ENCODE results near the gene ELAVL3.
"Not testable (repeated sequence)": the region's sequence is repeated elsewhere in the genome, so short reads cannot be mapped to it uniquely, and the experiment has no call there.

ELAVL3 gene

DNA sequence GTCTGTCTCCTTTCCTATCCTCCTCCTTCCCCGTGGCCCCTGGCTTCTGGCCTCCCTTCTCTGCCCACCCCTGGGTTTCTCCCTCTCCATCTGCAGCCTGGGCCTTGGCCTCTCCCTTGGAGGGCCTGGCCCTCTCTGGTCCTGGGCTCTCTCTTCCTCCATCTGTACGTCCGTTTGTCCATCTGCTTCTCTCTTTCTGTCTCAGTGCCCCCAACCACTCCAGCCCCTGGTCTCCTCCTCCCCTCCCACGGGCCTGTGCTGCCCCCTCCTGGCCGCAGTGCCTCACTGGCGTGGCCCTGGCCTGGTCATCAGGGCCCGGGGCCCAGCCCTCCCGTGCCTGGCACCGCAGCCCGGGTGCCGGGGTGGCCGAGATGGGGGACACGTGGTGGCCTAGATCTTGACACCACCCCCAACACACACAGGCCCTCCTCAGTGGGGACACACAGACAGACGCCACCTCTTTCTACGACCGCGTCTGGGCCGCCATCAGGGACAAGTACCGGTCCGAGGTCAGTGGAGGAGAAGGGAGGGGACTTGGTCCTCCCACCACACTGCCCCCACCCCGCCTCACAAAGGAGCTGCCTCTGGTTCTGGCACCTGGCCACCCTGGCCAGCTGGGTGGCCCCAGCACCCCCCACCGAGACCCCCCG, 34.1 kb downstream of the ELAVL3 start:
- H3K36me3 Mint-ChIP-seq (ENCODE audit: low read depth), result peaks cover 8% of the 10 kb centered on the region
- no peaks in the 10 kb centered on the region for H3K9me3 Mint-ChIP-seq
- H3K4me1 Mint-ChIP-seq (ENCODE audit: low read depth), result no peaks in the 10 kb centered on the region
- H3K27ac Mint-ChIP-seq, result no peak overlapping the region
- H3K27me3 Mint-ChIP-seq (ENCODE audit: low read depth), result no peaks in the 10 kb centered on the region
- H3K4me3 Mint-ChIP-seq, result no peak overlapping the region

DNA sequence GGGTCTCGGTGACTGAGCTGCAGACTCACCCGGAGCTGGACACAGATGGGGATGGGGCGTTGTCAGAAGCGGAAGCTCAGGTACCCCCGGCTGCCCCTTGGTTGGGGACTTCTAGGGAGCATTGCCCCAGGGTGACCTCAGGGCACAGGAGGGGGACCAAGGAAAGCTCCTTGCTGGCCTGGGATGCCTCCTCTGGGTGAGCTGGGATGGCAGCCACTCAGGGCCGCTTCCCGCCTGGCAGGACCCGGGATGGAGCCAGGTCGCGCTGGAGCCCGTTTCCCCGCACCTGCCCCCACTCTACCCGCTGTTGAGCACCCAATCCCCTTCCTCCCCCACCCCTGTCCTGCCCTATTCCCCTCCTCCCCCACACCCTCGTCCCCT, 34.6 kb downstream of the ELAVL3 start:
- Mint-ChIP-seq H3K27me3 (ENCODE audit: low read depth) (no peaks in the 10 kb centered on the region), H3K36me3 (ENCODE audit: low read depth) (peaks cover 10% of the 10 kb centered on the region), H3K27ac (no peak overlapping the region), H3K9me3 (no peaks in the 10 kb centered on the region), H3K4me1 (ENCODE audit: low read depth) (no peaks in the 10 kb centered on the region), H3K4me3 (no peak overlapping the region)

GRCh38 chr19:11445141-11445540, 35.7 kb downstream of the ELAVL3 start:
- H3K36me3 Mint-ChIP-seq (ENCODE audit: low read depth), result peaks cover 17% of the 10 kb centered on the region
- peaks cover 5% of the 10 kb centered on the region for H3K4me1 Mint-ChIP-seq (ENCODE audit: low read depth)
- H3K27me3 Mint-ChIP-seq (ENCODE audit: low read depth), result no peaks in the 10 kb centered on the region
- H3K9me3 Mint-ChIP-seq, result no peaks in the 10 kb centered on the region
- H3K27ac Mint-ChIP-seq, result no peak overlapping the region
- no peak overlapping the region for H3K4me3 Mint-ChIP-seq

- no peaks in the 10 kb centered on the region for H3K27me3 Mint-ChIP-seq (ENCODE audit: low read depth)
- H3K9me3 Mint-ChIP-seq, result no peaks in the 10 kb centered on the region
- no peak overlapping the region for H3K27ac Mint-ChIP-seq
Observed at GRCh38 chr19:11444059-11444458, 36.8 kb downstream of the ELAVL3 start.

DNA sequence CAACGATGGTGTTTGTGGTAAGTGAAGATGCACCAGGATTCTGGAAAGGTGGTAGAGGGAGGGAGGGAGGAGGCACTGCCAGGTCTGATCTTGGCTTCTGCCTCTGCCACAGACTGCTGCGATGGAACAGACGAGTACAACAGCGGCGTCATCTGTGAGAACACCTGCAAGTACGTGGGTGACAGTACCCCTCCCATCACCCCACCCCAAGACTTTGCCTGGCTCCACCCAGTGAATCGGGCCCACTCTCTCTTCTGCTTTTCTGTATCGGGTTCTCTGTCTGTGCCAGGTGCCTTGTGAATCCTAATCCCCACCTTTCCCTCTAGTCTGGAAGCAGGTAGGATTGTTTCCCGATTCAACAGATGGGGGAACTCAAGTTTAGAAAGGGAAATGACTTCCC, 42.9 kb downstream of the ELAVL3 start:
- peak overlapping the region; percentile 65 for H3K27ac Mint-ChIP-seq
- no peaks in the 10 kb centered on the region for H3K27me3 Mint-ChIP-seq (ENCODE audit: low read depth)
- no peaks in the 10 kb centered on the region for H3K9me3 Mint-ChIP-seq
- H3K36me3 Mint-ChIP-seq (ENCODE audit: low read depth), result peaks cover 27% of the 10 kb centered on the region
- peaks cover 19% of the 10 kb centered on the region for H3K4me1 Mint-ChIP-seq (ENCODE audit: low read depth)
- no peak overlapping the region for H3K4me3 Mint-ChIP-seq

More at GRCh38 chr19:11444059-11444458, 36.8 kb downstream of the ELAVL3 start:
- Mint-ChIP-seq H3K4me1 (ENCODE audit: low read depth) (peaks cover 5% of the 10 kb centered on the region), H3K36me3 (ENCODE audit: low read depth) (peaks cover 17% of the 10 kb centered on the region), H3K4me3 (no peak overlapping the region)

- Mint-ChIP-seq H3K4me3 (peak overlapping the region; percentile 100), H3K27ac (peak overlapping the region; percentile 99), H3K9me3 (no peaks in the 10 kb centered on the region), H3K36me3 (ENCODE audit: low read depth) (peaks cover 17% of the 10 kb centered on the region), H3K4me1 (ENCODE audit: low read depth) (peaks cover 16% of the 10 kb centered on the region), H3K27me3 (ENCODE audit: low read depth) (no peaks in the 10 kb centered on the region)
Observed at GRCh38 chr19:11435833-11436313, 45.0 kb downstream of the ELAVL3 start.

DNA sequence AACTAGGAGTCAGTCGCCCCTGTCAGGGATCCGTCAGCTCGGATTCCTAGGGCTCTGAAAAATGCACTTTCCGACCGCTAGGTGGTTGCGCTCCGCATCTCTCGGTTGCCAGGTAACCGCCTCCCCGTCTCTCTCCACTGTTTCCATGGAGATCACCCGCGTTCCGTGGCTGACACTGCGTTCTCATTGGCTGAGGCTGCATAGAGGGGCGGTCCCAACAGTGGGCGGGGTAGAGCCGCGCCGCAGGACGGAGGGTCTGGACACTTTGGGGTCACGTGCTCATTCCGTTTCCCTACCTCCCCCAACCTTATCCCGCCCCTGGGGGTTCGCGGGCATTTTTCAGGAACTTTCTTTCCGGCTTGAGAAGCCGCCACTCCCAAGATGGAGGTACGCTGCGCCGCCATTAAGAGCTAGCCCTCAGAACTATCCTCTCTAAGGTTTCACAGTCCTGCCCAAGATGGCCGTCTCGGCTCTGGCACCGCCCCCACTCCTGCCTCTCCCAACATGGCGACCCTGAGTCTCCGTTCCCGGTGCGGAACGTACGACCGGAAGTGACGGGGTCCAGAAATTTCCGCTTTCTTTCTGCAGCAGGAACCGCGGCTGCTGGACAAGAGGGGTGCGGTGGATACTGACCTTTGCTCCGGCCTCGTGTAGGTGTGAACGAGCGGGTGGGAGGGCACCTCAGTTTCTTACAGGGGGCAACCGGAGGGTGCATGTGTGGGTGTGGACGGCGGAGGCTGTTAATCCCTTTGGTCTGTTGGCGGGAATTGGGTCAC, 45.6 kb downstream of the ELAVL3 start, which contains the start of the genes ODAD3 and PRKCSH:
Gene ODAD3, minus strand, starts transcription at position 65 of the 776 bp plus-strand sequence. CDS start 105 bp downstream, outside the sequence.
Gene PRKCSH, plus strand, starts transcription at position 579 of the 776 bp plus-strand sequence. CDS start 483 bp downstream, outside the sequence.
- Mint-ChIP-seq H3K27me3 (ENCODE audit: low read depth) (peaks cover 3% of the 10 kb centered on the region), H3K4me1 (ENCODE audit: low read depth) (peaks cover 14% of the 10 kb centered on the region), H3K4me3 (peak within 1 kb of the TSS; percentile 100), H3K27ac (peak within 1 kb of the TSS; percentile 99), H3K9me3 (no peaks in the 10 kb centered on the region), H3K36me3 (ENCODE audit: low read depth) (peaks cover 13% of the 10 kb centered on the region)

GRCh38 chr19:11434703-11435056, 46.2 kb downstream of the ELAVL3 start:
- Mint-ChIP-seq H3K9me3 (no peaks in the 10 kb centered on the region), H3K27me3 (ENCODE audit: low read depth) (peaks cover 4% of the 10 kb centered on the region), H3K4me3 (peak overlapping the region; percentile 100), H3K36me3 (ENCODE audit: low read depth) (peaks cover 13% of the 10 kb centered on the region), H3K27ac (peak overlapping the region; percentile 99), H3K4me1 (ENCODE audit: low read depth) (peaks cover 14% of the 10 kb centered on the region)

GRCh38 chr19:11433526-11433925, 47.3 kb downstream of the ELAVL3 start:
- H3K9me3 Mint-ChIP-seq; H3K27me3 Mint-ChIP-seq (ENCODE audit: low read depth); H3K4me3 Mint-ChIP-seq; H3K27ac Mint-ChIP-seq: not testable (repeated sequence)
- H3K4me1 Mint-ChIP-seq (ENCODE audit: low read depth), result peaks cover 14% of the 10 kb centered on the region
- peaks cover 13% of the 10 kb centered on the region for H3K36me3 Mint-ChIP-seq (ENCODE audit: low read depth)

DNA sequence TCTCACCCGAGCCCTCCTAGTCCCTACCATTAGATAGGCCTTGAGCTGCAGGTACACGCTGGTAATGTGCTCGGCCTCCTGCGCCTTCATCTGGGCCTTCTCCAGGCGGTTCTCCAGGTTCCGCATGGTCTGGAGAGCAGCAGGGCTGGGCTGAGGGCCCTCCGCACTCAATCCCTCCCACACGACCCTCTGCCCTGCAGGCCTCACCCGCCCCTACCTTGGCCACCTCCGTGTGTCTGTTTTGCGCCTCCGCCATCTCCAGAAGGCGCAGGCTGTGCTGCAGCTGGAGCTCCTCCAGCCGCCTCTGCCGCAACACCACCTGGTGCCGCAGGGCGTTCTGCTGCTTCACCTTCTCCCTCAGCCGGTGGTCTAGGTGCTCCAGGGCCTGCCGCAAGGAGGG, 54.2 kb downstream of the ELAVL3 start:
- no peaks in the 10 kb centered on the region for H3K9me3 Mint-ChIP-seq
- peaks cover 18% of the 10 kb centered on the region for H3K4me1 Mint-ChIP-seq (ENCODE audit: low read depth)

GRCh38 chr19:11425719-11426457, 55.0 kb downstream of the ELAVL3 start:
- no peak overlapping the region for H3K4me3 Mint-ChIP-seq
- peaks cover 21% of the 10 kb centered on the region for H3K4me1 Mint-ChIP-seq (ENCODE audit: low read depth)
- H3K36me3 Mint-ChIP-seq (ENCODE audit: low read depth), result no peaks in the 10 kb centered on the region
- H3K27me3 Mint-ChIP-seq (ENCODE audit: low read depth), result peaks cover 34% of the 10 kb centered on the region
- H3K27ac Mint-ChIP-seq, result no peak overlapping the region
- no peaks in the 10 kb centered on the region for H3K9me3 Mint-ChIP-seq

More for the DNA sequence above, 54.2 kb downstream of the ELAVL3 start:
- H3K4me3 Mint-ChIP-seq, result no peak overlapping the region
- H3K27me3 Mint-ChIP-seq (ENCODE audit: low read depth), result peaks cover 26% of the 10 kb centered on the region
- H3K27ac Mint-ChIP-seq, result no peak overlapping the region
- no peaks in the 10 kb centered on the region for H3K36me3 Mint-ChIP-seq (ENCODE audit: low read depth)

DNA sequence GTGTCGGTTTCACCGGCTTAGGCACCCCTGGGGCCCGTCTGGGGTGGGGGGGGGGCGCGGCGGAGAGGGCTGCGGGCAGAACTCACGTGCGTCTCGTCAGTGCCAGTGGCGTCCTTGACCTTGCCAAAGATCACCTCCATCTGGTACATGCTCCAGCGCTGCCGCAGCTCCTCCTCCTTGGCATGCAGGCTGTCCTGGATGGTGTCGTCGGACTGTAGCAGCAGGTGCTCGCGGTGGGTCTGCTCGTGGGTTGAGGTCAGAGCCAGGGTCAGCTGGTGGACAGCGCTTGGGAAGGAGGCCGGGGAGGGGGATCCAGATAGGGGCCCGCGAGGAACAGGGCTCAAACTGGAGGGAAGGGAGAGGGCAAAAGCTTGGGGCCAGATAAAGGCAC, 57.1 kb downstream of the ELAVL3 start:
- no peaks in the 10 kb centered on the region for H3K9me3 Mint-ChIP-seq
- H3K27me3 Mint-ChIP-seq (ENCODE audit: low read depth), result peaks cover 49% of the 10 kb centered on the region
- peaks cover 25% of the 10 kb centered on the region for H3K4me1 Mint-ChIP-seq (ENCODE audit: low read depth)
- no peaks in the 10 kb centered on the region for H3K36me3 Mint-ChIP-seq (ENCODE audit: low read depth)
- H3K27ac Mint-ChIP-seq, result no peak overlapping the region
- H3K4me3 Mint-ChIP-seq, result no peak overlapping the region

DNA sequence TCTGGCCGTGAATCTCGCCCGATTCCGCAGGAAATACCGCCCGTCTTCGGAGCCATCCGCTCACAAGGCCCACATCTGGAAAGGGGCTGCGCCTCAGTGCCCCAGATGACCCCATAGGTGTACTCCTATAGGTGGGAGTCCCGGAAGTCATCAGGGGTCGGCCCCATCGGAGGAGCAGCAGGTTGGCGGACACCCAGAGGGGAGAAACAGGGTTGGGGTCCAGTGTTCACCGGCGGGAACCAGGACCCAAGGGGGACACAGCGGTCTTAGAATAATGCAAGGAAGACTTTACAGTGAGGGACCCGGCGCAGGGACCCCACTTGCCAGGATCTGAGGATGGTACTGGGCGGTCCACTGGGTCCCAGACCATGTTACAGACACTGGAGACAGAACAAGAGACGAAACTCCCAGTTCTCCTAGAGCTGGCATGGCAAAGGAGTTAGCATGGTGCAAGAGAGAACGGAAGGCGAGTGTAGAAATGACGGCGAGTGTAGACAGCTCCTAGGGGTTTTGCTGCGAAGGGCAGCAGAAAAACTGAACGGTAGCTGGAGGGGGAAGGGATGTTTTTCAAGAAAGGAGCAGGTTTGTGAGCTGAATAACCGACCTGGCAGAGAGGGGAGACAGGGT, 57.6 kb downstream of the ELAVL3 start:
- Mint-ChIP-seq H3K4me3 (no peak overlapping the region), H3K27me3 (ENCODE audit: low read depth) (peaks cover 54% of the 10 kb centered on the region), H3K4me1 (ENCODE audit: low read depth) (peaks cover 25% of the 10 kb centered on the region), H3K27ac (no peak overlapping the region), H3K36me3 (ENCODE audit: low read depth) (no peaks in the 10 kb centered on the region), H3K9me3 (no peaks in the 10 kb centered on the region)

Data from T-helper 1 cell treated with Interleukin-12 subunit alpha and Interleukin-12 subunit beta and Interleukin-4 antibody, amounts not matched to agents 30 μg/mL and 1 μg/mL, for 36 hours (primary cell).